HG02981 (cell line): ENCODE measurements around the gene ENOX1.

Experiments
- ATAC-seq: cut with Tn5 transposase; IDR thresholded peaks from one replicate; pipeline ENCODE4 v1.9.1; 2021; ENCODE audit warnings: mild to moderate bottlenecking, moderate library complexity; ENCODE audit not compliant: unreplicated experiment

Gene ENOX1

GRCh38 chr13:43785650-43786471, 911 bp downstream of the ENOX1 start:
- no peak for ATAC-seq

GRCh38 chr13:43785261-43785649, 1.5 kb downstream of the ENOX1 start:
- no peak for ATAC-seq

GRCh38 chr13:43784496-43784895, 2.3 kb downstream of the ENOX1 start:
- no peak for ATAC-seq

- no peak for ATAC-seq
Observed at GRCh38 chr13:43783820-43784219, 3.0 kb downstream of the ENOX1 start.

GRCh38 chr13:43782686-43783085, 4.1 kb downstream of the ENOX1 start:
- ATAC-seq = no peak

- no peak for ATAC-seq
Observed at GRCh38 chr13:43780666-43781065, 6.1 kb downstream of the ENOX1 start.

- no peak for ATAC-seq
Observed at GRCh38 chr13:43776501-43777079, 10.2 kb downstream of the ENOX1 start.

GRCh38 chr13:43776006-43776405, 10.8 kb downstream of the ENOX1 start:
- no peak for ATAC-seq

GRCh38 chr13:43773602-43774001, 13.2 kb downstream of the ENOX1 start:
- ATAC-seq = no peak

GRCh38 chr13:43770871-43771270, 15.9 kb downstream of the ENOX1 start:
- no peak for ATAC-seq

- no peak for ATAC-seq
Observed at GRCh38 chr13:43769529-43769928, 17.2 kb downstream of the ENOX1 start.

GRCh38 chr13:43767341-43767931, 19.3 kb downstream of the ENOX1 start:
- no peak for ATAC-seq

- ATAC-seq = no peak
Observed at GRCh38 chr13:43766725-43767124, 20.0 kb downstream of the ENOX1 start.

- ATAC-seq = no peak
Observed at GRCh38 chr13:43764349-43764748, 22.4 kb downstream of the ENOX1 start.

GRCh38 chr13:43763143-43763759, 23.5 kb downstream of the ENOX1 start:
- ATAC-seq = no peak

GRCh38 chr13:43761616-43762315, 25.0 kb downstream of the ENOX1 start:
- ATAC-seq = no peak

GRCh38 chr13:43760257-43760656, 26.5 kb downstream of the ENOX1 start:
- ATAC-seq = no peak

GRCh38 chr13:43758834-43759233, 27.9 kb downstream of the ENOX1 start:
- no peak for ATAC-seq

GRCh38 chr13:43757266-43757665, 29.5 kb downstream of the ENOX1 start:
- ATAC-seq = no peak

GRCh38 chr13:43755844-43756243, 30.9 kb downstream of the ENOX1 start:
- no peak for ATAC-seq

- no peak for ATAC-seq
Observed at GRCh38 chr13:43751624-43752023, 35.1 kb downstream of the ENOX1 start.
